NCI-H748 (cell line): ENCODE measurements around the gene PRSS2.

ENCODE experiments used
- DNase-seq: peaks from one replicate; lab custom pipeline; 2025; ENCODE audit not compliant: unreplicated experiment; lab: John Stamatoyannopoulos, UW

Gene PRSS2

GRCh38 chr7:142800699-142801260 is 30.0 kb downstream of the PRSS2 start:
- DNase-seq = no peak

GRCh38 chr7:142801601-142802295 is 31.0 kb downstream of the PRSS2 start:
- no peak for DNase-seq

- no peak for DNase-seq
Measured at GRCh38 chr7:142802301-142802700, 31.5 kb downstream of the PRSS2 start.

- no peak for DNase-seq
Measured at GRCh38 chr7:142803901-142804300, 33.1 kb downstream of the PRSS2 start.

- no peak for DNase-seq
Measured at GRCh38 chr7:142804728-142805207, 34.0 kb downstream of the PRSS2 start.

- no peak for DNase-seq
Measured at GRCh38 chr7:142805350-142806021, 34.7 kb downstream of the PRSS2 start.

- no peak for DNase-seq
Measured at GRCh38 chr7:142806022-142806356, 35.2 kb downstream of the PRSS2 start.

- no peak for DNase-seq
Measured at GRCh38 chr7:142806957-142807356, 36.2 kb downstream of the PRSS2 start.

- no peak for DNase-seq
Measured at GRCh38 chr7:142807855-142808460, 37.2 kb downstream of the PRSS2 start.

- no peak for DNase-seq
Measured at GRCh38 chr7:142808461-142808801, 37.7 kb downstream of the PRSS2 start.

GRCh38 chr7:142808802-142809583 is 38.2 kb downstream of the PRSS2 start:
- DNase-seq = no peak

GRCh38 chr7:142809671-142810070 is 38.9 kb downstream of the PRSS2 start:
- no peak for DNase-seq

GRCh38 chr7:142811154-142811737 is 40.5 kb downstream of the PRSS2 start:
- DNase-seq = peak; percentile 68

GRCh38 chr7:142812437-142813215 is 41.9 kb downstream of the PRSS2 start:
- DNase-seq = no peak

GRCh38 chr7:142813226-142813625 is 42.5 kb downstream of the PRSS2 start:
- peak; percentile 9 for DNase-seq

- no peak for DNase-seq
Measured at GRCh38 chr7:142813699-142814098, 42.9 kb downstream of the PRSS2 start.

- no peak for DNase-seq
Measured at GRCh38 chr7:142814451-142814850, 43.7 kb downstream of the PRSS2 start.

GRCh38 chr7:142815134-142815533 is 44.4 kb downstream of the PRSS2 start:
- no peak for DNase-seq

- DNase-seq = no peak
Measured at GRCh38 chr7:142817506-142817905, 46.7 kb downstream of the PRSS2 start.

GRCh38 chr7:142819530-142819929 is 48.8 kb downstream of the PRSS2 start:
- DNase-seq = no peak
